Spleen (tissue), 11 donors: Measurements from ENCODE around the gene TBC1D9. TPM values are rescaled to one million over a fixed set of nuclear protein-coding genes. Genes with fewer than 3 reads are reported as not detected.

ENCODE experiments used
- DNase-seq: peaks from one replicate; pipeline ENCODE4 v3.0.0-alpha.2; 2020
- H3K27ac ChIP-seq, 8 donors: fragments of 200-600 bp; sonication (generic) in 7 of 8; 1 replicate in 4 of 8; 2 replicates in 4 of 8; pipeline versions ENCODE4 v1.5.0 to v1.8.0; 2016 to 2021; ENCODE audit warnings: inconsistent platforms in 4 of 8, mild to moderate bottlenecking in 4 of 8, moderate library complexity in 1 of 8
- H3K27me3 ChIP-seq, 7 donors: fragments of 200-600 bp; sonication (generic) in 6 of 7; replicated peaks in 1 of 7; 1 replicate in 4 of 7; 2 replicates in 3 of 7; pipeline versions ENCODE4 v1.5.0 to v1.8.0; 2016 to 2021; ENCODE audit warnings: inconsistent platforms in 3 of 7, mild to moderate bottlenecking in 1 of 7
- H3K36me3 ChIP-seq, 6 donors: fragments of 200-600 bp; sonication (generic) in 5 of 6; 1 replicate in 4 of 6; 2 replicates in 2 of 6; pipeline versions ENCODE4 v1.5.0 to v1.8.0; 2016 to 2021; ENCODE audit warnings: inconsistent platforms in 2 of 6
- H3K4me1 ChIP-seq, 6 donors: fragments of 200-600 bp; sonication (generic) in 5 of 6; 1 replicate in 3 of 6; 2 replicates in 3 of 6; pipeline versions ENCODE4 v1.5.0 to v1.8.0; 2016 to 2021; ENCODE audit warnings: inconsistent platforms in 3 of 6
- H3K4me3 ChIP-seq, 8 donors: fragments of 200-600 bp; sonication (generic) in 7 of 8; 1 replicate in 4 of 8; 2 replicates in 4 of 8; pipeline versions ENCODE4 v1.5.0 to v1.8.0; 2016 to 2021; ENCODE audit warnings: inconsistent platforms in 4 of 8, mild to moderate bottlenecking in 4 of 8, moderate library complexity in 2 of 8
- H3K9me3 ChIP-seq, 8 donors: fragments of 200-600 bp; sonication (generic) in 7 of 8; 1 replicate in 4 of 8; 2 replicates in 4 of 8; pipeline versions ENCODE4 v1.5.0 to v1.8.0; 2016 to 2021; ENCODE audit warnings: inconsistent platforms in 4 of 8
- POLR2A ChIP-seq, 3 donors: fragments of 450-650 bp; IDR thresholded peaks; one replicate each; pipeline ENCODE4 v1.5.1; 2017; ENCODE audit warnings: antibody characterized with exemption in 3 of 3, mild to moderate bottlenecking in 1 of 3
- POLR2AphosphoS5 ChIP-seq, 3 donors: sonication (generic); formaldehyde crosslinking; IDR thresholded peaks; one replicate each; pipeline ENCODE4 v1.5.1; 2017; ENCODE audit warnings: antibody characterized with exemption in 3 of 3
- WGBS, 5 donors: extraction: QIAGEN DNeasy Blood & Tissue Kit in 3 of 5; methylation state at CpG; one replicate each; pipeline versions ENCODE4 v1.1.5 to v1.1.7; 2013 to 2018; 5-methylcytosine and 5-hydroxymethylcytosine counted together
- intact Hi-C: fragments of 100-400 bp; cut with DNase I; formaldehyde crosslinking; loops from one replicate; pipeline ENCODE4 v1.15.0; 2023; ENCODE audit warnings: low total_unique reads
- polyA plus RNA-seq, 3 donors: library from polyadenylated mRNA; stranded (reverse); fragments of 200-250 nt; gene quantifications; one replicate each; pipeline ENCODE4 v1.2.1, GENCODE V29; 2013
- total RNA-seq, 7 donors: library from RNA; depleted of rRNA in 3 of 7; stranded (reverse); fragments of >200 nt in 3 of 7; fragmentation: NEBNext Ultra II Directional in 4 of 7; extraction: Animal tissue kit (Norgen Biotek cat#: 25700) in 4 of 7; gene quantifications; one replicate each; pipeline versions ENCODE4 v1.1.0 to v1.2.1, GENCODE V29; 2016 to 2021
- TF ChIP-seq, protein P1 (sequence below), 11 experiments: fragments of 200-600 bp in 7 of 11; fragments of 450-650 bp in 4 of 11; sonication (generic) in 4 of 11; IDR thresholded peaks in 8 of 11; conservative IDR thresholded peaks in 3 of 11; 1 replicate in 7 of 11; 2 replicates in 4 of 11; pipeline versions ENCODE4 v1.4.0 to v1.8.0; 2016 to 2021; ENCODE audit warnings: antibody characterized with exemption in 11 of 11, inconsistent platforms in 4 of 11, mild to moderate bottlenecking in 1 of 11
- donor health status: healthy with polysubstance abuse.
- donor health status: DM: no; HTN: no; CAD: no; lungs with moderate emphysema.
- donor health status: DM: no; HTN: no; CAD: no.
- donor health status: Bipolar disorder and iron deficiency.
- donor health status: healthy.
- donor health status: DM: no; HTN: no; CAD: no.
- donor health status: DM: yes; HTN: yes; CAD: no.

The TBC1D9 gene
- total and polyA plus RNA-seq, 10 donors = 11.6 to 99.1 (median 77.2) TPM

DNA sequence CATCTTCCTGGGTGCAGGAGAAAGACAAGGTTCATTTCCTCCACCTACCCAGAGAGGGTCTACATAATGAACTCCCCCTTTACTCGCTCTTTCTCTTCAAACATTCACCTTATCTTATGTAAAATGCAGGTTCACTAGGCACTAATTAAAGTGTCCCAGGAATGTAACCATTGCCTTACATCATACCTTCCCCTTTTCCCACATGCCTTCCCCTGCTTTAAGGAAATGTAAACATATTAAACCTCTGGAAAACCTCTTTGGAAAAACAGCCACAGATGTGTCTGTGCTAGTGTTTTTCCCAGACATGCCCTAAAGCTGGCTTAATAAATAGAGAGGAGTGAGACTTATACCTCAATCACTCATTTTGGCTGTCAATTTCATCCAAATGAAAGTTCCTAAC lies 15.8 kb downstream of the TBC1D9 start:
- TF ChIP-seq, protein P1, sequence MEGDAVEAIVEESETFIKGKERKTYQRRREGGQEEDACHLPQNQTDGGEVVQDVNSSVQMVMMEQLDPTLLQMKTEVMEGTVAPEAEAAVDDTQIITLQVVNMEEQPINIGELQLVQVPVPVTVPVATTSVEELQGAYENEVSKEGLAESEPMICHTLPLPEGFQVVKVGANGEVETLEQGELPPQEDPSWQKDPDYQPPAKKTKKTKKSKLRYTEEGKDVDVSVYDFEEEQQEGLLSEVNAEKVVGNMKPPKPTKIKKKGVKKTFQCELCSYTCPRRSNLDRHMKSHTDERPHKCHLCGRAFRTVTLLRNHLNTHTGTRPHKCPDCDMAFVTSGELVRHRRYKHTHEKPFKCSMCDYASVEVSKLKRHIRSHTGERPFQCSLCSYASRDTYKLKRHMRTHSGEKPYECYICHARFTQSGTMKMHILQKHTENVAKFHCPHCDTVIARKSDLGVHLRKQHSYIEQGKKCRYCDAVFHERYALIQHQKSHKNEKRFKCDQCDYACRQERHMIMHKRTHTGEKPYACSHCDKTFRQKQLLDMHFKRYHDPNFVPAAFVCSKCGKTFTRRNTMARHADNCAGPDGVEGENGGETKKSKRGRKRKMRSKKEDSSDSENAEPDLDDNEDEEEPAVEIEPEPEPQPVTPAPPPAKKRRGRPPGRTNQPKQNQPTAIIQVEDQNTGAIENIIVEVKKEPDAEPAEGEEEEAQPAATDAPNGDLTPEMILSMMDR (IDR thresholded peaks at IDR 0.05 in 8 of 11, conservative IDR thresholded peaks at IDR 0.05 in 3 of 11) = no peak
- no peak for TF ChIP-seq POLR2A (IDR thresholded peaks at IDR 0.05)
- TF ChIP-seq POLR2AphosphoS5 (IDR thresholded peaks at IDR 0.05) = no peak
- H3K27ac ChIP-seq = peak overlapping the region in 5 of 8 donors; percentile 4 to 86 (median 81)
- H3K9me3 ChIP-seq = no peaks in the 10 kb centered on the region
- H3K4me1 ChIP-seq = peaks cover 20 to 96% (median 74%) of the 10 kb centered on the region in 6 donors
- no peak overlapping the region for H3K4me3 ChIP-seq
- no peaks in the 10 kb centered on the region for H3K27me3 ChIP-seq
- intact Hi-C loops = no loop called here
- no peak for DNase-seq
- no peaks in the 10 kb centered on the region for H3K36me3 ChIP-seq
- 85 to 100% (median 94%) methylated on average over 1 of the region's 1 CpG for WGBS, 5 donors

DNA sequence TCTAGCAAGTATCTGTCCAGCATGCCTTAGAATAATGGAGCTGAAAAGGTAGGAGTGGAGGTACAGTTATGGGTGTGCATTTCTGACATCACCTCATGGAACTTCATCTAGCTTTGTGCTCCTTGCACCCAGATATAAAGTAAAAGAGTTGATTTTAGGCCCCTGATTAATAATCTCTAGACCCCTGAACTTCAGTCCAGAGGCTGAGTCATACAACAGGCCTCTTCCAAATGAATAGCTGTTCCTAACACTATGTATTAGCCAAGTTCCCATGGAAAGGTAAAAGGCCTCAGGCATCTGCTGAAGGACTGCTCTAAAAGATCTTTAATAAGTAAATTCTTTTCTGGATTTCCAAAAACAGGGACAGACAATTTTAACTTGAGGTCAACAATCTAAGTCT lies 16.2 kb downstream of the TBC1D9 start:
- H3K4me1 ChIP-seq = peaks cover 20 to 96% (median 73%) of the 10 kb centered on the region in 6 donors
- peak overlapping the region in 5 of 8 donors; percentile 4 to 84 (median 29) for H3K27ac ChIP-seq
- H3K36me3 ChIP-seq = no peaks in the 10 kb centered on the region
- no peaks in the 10 kb centered on the region for H3K9me3 ChIP-seq
- intact Hi-C loops = no loop called here
- TF ChIP-seq POLR2AphosphoS5 (IDR thresholded peaks at IDR 0.05) (no peak), POLR2A (IDR thresholded peaks at IDR 0.05) (no peak)
- TF ChIP-seq, protein P1 (IDR thresholded peaks at IDR 0.05 in 8 of 11, conservative IDR thresholded peaks at IDR 0.05 in 3 of 11) = no peak
- H3K4me3 ChIP-seq = no peak overlapping the region
- DNase-seq = no peak
- H3K27me3 ChIP-seq = no peaks in the 10 kb centered on the region

DNA sequence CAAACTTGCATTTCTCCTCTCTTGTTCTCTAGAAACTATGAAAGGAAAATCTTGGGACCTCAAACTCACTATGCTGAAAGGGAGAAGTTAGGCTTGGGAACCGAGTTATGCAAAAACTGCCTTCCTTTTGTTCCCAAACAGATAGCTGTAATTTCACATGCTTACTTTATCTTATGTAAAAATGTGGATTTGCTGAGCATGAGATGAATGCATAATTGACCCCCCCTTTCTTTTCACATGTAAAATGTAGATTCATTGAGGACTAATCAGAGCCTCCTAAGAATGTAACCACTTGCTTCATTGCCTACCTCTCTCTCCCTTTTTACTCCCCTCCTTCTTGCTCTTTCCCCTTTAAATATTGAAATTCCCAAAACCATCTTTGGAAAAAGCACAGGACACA lies 18.0 kb downstream of the TBC1D9 start:
- Histone ChIP-seq H3K4me1 (peaks cover 12 to 84% (median 60%) of the 10 kb centered on the region in 6 donors), H3K36me3 (no peaks in the 10 kb centered on the region), H3K27me3 (no peaks in the 10 kb centered on the region), H3K4me3 (no peak overlapping the region), H3K27ac (peak overlapping the region in 1 of 8 donors; percentile 17), H3K9me3 (no peaks in the 10 kb centered on the region)
- no peak for TF ChIP-seq POLR2A (IDR thresholded peaks at IDR 0.05)
- no peak for TF ChIP-seq POLR2AphosphoS5 (IDR thresholded peaks at IDR 0.05)
- TF ChIP-seq, protein P1 (IDR thresholded peaks at IDR 0.05 in 8 of 11, conservative IDR thresholded peaks at IDR 0.05 in 3 of 11) = no peak
- WGBS, 5 donors = 66 to 83% (median 69%) methylated on average over 1 of the region's 1 CpG
- no peak for DNase-seq
- intact Hi-C loops = no loop called here

DNA sequence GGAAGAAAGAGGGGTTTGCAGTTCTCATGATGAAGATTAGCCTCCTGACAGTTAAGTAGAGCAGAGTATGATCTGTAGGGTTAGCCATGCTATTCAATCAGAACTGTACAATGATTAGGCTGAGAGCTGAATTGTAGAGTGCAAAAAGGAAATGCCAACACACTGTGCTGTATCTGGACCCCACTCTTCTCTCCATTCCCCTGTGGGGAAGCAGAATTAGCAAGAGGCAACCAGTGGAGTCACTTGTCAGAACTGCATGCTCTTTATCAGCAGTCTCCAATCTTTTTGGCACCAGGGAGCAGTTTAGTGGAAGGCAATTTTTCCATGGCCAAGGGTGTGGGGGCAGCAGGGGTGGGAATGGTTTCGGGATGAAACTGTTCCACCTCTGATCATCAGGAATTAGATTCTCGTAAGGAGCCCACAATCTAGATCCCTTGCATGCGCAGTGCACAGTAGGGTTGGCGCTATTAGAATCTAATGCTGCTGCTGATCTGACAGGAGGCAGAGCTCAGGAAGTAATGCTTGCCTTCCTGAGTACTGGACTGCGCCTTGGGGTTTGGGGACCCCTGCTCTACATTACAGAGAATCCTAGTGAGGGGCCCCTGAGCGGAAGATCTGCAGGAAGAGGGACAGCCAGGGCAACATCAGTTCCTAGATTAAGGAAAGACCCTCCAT lies 19.4 kb downstream of the TBC1D9 start:
- Histone ChIP-seq H3K27ac (peak overlapping the region in 1 of 8 donors; percentile 17), H3K4me1 (peaks cover 2 to 71% (median 54%) of the 10 kb centered on the region in 6 donors), H3K27me3 (no peaks in the 10 kb centered on the region), H3K9me3 (no peaks in the 10 kb centered on the region), H3K4me3 (no peak overlapping the region), H3K36me3 (no peaks in the 10 kb centered on the region)
- intact Hi-C loops = no loop called here
- DNase-seq = no peak
- TF ChIP-seq, protein P1 (IDR thresholded peaks at IDR 0.05 in 8 of 11, conservative IDR thresholded peaks at IDR 0.05 in 3 of 11) = no peak
- TF ChIP-seq POLR2A (IDR thresholded peaks at IDR 0.05) (no peak), POLR2AphosphoS5 (IDR thresholded peaks at IDR 0.05) (no peak)
- WGBS, 5 donors = 83 to 93% (median 91%) methylated on average over 6 of the region's 6 CpGs
